HG02840 (cell line): Measurements from ENCODE around the gene SCP2.

ENCODE experiments used
- ATAC-seq: cut with Tn5 transposase; IDR thresholded peaks from one replicate; pipeline ENCODE4 v1.9.1; 2021; ENCODE audit warnings: mild to moderate bottlenecking, moderate library complexity, moderate number of reproducible peaks; ENCODE audit not compliant: unreplicated experiment, low FRiP score

Gene SCP2

GRCh38 chr1:53092659-53093450 is 165.8 kb downstream of the SCP2 start:
- no peak for ATAC-seq

DNA sequence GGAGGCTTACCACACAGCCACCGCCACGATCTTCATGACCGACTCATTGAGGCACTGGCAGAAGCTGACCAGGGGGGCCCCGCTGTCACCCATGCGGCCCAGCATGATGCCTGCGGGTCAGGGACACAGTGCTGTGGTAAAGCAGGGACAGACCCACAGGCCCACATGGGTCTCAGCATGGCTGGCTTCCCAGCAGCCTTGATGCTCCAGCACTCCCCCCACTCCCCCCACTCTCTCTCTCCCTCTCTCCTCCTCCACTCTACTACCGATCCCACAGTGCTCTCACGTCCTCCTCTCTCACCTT is 166.3 kb downstream of the SCP2 start:
- no peak for ATAC-seq

DNA sequence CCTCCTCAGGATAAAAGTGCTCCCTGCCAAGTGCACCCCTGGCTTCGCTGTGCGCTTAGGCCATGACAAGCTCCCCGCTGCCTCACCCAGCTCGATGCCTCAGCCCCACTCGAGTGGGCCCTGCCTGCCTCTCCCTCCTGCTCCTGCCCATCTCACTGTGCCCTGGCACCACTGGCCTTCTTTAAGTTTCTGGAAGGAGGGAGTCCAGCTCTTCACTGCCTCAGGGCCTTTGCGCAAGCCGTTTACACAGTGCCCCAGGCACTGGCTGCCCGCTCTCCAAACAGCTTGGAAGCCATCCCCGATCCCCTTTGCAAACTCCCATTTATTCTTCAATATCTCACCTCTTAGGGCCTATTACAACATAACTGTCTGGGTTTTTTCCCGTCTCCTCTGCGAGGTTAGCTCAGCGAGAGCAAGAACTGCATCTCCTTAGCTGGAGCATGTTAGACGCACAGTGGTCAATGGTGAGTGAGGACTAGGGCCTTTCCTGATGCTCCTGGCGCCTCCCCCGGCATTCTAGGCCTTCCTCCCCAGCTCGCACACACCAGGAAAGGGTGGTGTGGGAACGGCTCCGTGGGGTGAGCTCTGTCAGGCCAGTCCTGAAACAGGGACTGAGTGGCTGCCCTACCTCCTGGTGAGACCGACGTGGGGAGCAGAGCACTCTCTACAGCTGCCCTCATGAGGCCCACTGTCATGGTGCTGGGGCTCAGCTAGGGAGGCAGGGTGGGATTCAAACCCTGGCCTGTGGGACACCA is 166.9 kb downstream of the SCP2 start:
- ATAC-seq, result no peak

DNA sequence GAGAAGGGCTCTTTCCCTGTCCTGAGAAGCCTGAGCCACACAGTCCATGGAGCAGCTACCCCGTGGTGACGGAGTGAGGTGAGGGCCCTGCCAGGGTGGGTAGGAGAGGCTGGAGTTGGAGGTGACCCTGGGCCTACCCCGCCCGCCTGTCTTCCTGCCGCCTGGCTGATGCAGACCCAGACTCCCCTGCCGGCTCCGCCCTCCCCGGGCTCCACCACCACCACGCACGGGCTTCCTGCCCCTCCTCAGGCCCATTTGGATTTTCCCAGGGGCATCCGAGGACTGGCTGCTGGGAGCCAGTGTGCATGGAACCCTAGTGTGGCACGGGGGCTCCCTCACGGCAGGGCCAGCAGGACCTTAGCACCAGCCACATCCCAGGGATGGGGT is 167.4 kb downstream of the SCP2 start:
- no peak for ATAC-seq
